IMR-90 (cell line): ENCODE measurements around the gene SDR9C7. TPM values are rescaled to one million over a fixed set of nuclear protein-coding genes. Genes with fewer than 3 reads are reported as not detected.

Experiments used
- ATAC-seq: fragments of 200-7000 bp; cut with Tn5 transposase; 2 replicates; pipeline ENCODE4 v1.9.1; 2020; ENCODE audit warnings: low read depth, mild to moderate bottlenecking, moderate library complexity
- BruUV-seq: library from RNA; stranded (reverse); fragments of 400-500 nt; replicated peaks from 2 replicates; lab custom pipeline; 2021; lab: Mats Ljungman, UMichigan
- CTCF ChIA-PET: fragments of 300-600 bp; formaldehyde crosslinking; extraction: SDS; loops from one replicate; lab custom pipeline; 2021; ENCODE audit warnings: antibody characterized with exemption; lab: Yijun Ruan, JAX
- POLR2A ChIA-PET: fragments of 300-600 bp; sonication (Branson Sonifier 250); formaldehyde crosslinking; loops from one replicate; lab custom pipeline; 2022; ENCODE audit warnings: antibody characterized with exemption; ENCODE audit not compliant: unreplicated experiment; lab: Charles Lee
- DNase-seq: peaks from one replicate; pipeline ENCODE4 v3.0.0; 2013
- H2AFZ ChIP-seq: replicated peaks from 2 replicates; pipeline ENCODE3; 2013; ENCODE audit warnings: low read length, mild to moderate bottlenecking; ENCODE audit not compliant: poor library complexity
- H2AK5ac ChIP-seq: 2 replicates; pipeline ENCODE4 v1.6.1; 2013; ENCODE audit warnings: low read depth, low read length, inconsistent platforms
- H2AK9ac ChIP-seq: replicated peaks from 2 replicates; pipeline ENCODE3; 2013; ENCODE audit warnings: mild to moderate bottlenecking, low read depth, low read length, moderate library complexity; ENCODE audit not compliant: poor library complexity
- H2BK120ac ChIP-seq: 2 replicates; pipeline ENCODE4 v1.6.1; 2013; ENCODE audit warnings: low read depth, low read length, inconsistent platforms
- H2BK15ac ChIP-seq: 3 replicates; pipeline ENCODE4 v1.6.1; 2013; ENCODE audit warnings: low read depth, low read length, inconsistent platforms
- H2BK20ac ChIP-seq: 2 replicates; pipeline ENCODE4 v1.6.1; 2013; ENCODE audit warnings: low read depth, mild to moderate bottlenecking, inconsistent platforms, low read length, moderate library complexity
- H2BK5ac ChIP-seq: 2 replicates; pipeline ENCODE4 v1.6.1; 2013; ENCODE audit warnings: mild to moderate bottlenecking, low read depth, low read length, inconsistent platforms; ENCODE audit not compliant: poor library complexity, severe bottlenecking
- H3K14ac ChIP-seq: replicated peaks from 2 replicates; pipeline ENCODE4 v1.6.1; 2013; ENCODE audit warnings: low read depth, low read length, inconsistent platforms
- H3K18ac ChIP-seq: 2 replicates; pipeline ENCODE4 v1.6.1; 2013; ENCODE audit warnings: low read depth, low read length, control low read depth
- H3K23ac ChIP-seq: 2 replicates; pipeline ENCODE4 v1.6.1; 2013; ENCODE audit warnings: low read depth, low read length, inconsistent platforms
- H3K27ac ChIP-seq: 2 replicates; pipeline ENCODE4 v1.5.1; 2013; ENCODE audit warnings: mild to moderate bottlenecking, control low read depth, low read length; ENCODE audit not compliant: insufficient read depth
- H3K27me3 ChIP-seq: 2 replicates; pipeline ENCODE4 v1.6.1; 2013; ENCODE audit warnings: low read length; ENCODE audit not compliant: control insufficient read depth, insufficient read depth
- H3K36me3 ChIP-seq: 2 replicates; pipeline ENCODE4 v1.6.1; 2013; ENCODE audit warnings: low read length, mixed read lengths; ENCODE audit not compliant: control insufficient read depth, insufficient read depth
- H3K4ac ChIP-seq: 2 replicates; pipeline ENCODE4 v1.6.1; 2013; ENCODE audit warnings: low read depth, low read length, inconsistent platforms
- H3K4me1 ChIP-seq: 2 replicates; pipeline ENCODE4 v1.6.1; 2013; ENCODE audit warnings: low read length, mixed read lengths; ENCODE audit not compliant: control insufficient read depth, insufficient read depth
- H3K4me2 ChIP-seq: 2 replicates; pipeline ENCODE4 v1.6.1; 2013; ENCODE audit warnings: low read depth, mild to moderate bottlenecking, control low read depth, low read length, moderate library complexity
- H3K4me3 ChIP-seq: 2 replicates; pipeline ENCODE4 v1.5.1; 2013; ENCODE audit warnings: low read depth, mild to moderate bottlenecking, control low read depth, low read length, moderate library complexity; ENCODE audit not compliant: insufficient read depth
- H3K56ac ChIP-seq: 2 replicates; pipeline ENCODE4 v1.6.1; 2013; ENCODE audit warnings: low read length, inconsistent platforms; ENCODE audit not compliant: insufficient read depth; ENCODE audit errors: extremely low read depth
- H3K79me1 ChIP-seq, 2 experiments: 2 replicates each; pipeline ENCODE4 v1.6.1; 2013; ENCODE audit warnings: low read length in 2 of 2, inconsistent platforms in 1 of 2, low read depth in 1 of 2
- H3K9ac ChIP-seq: 2 replicates; pipeline ENCODE4 v1.6.1; 2013; ENCODE audit warnings: low read depth, low read length, control low read depth
- H3K9me1 ChIP-seq: 2 replicates; pipeline ENCODE4 v1.6.1; 2013; ENCODE audit warnings: low read length, inconsistent platforms; ENCODE audit not compliant: insufficient read depth
- H3K9me3 ChIP-seq: 2 replicates; pipeline ENCODE4 v1.6.1; 2013; ENCODE audit warnings: low read length; ENCODE audit not compliant: control insufficient read depth, insufficient read depth
- H4K20me1 ChIP-seq: 2 replicates; pipeline ENCODE4 v1.6.1; 2013; ENCODE audit warnings: low read length, inconsistent platforms; ENCODE audit not compliant: insufficient read depth
- H4K5ac ChIP-seq: 2 replicates; pipeline ENCODE4 v1.6.1; 2013; ENCODE audit warnings: mild to moderate bottlenecking, low read depth, low read length, control low read depth
- H4K8ac ChIP-seq, 2 experiments: 2 replicates each; pipeline ENCODE4 v1.6.1; 2013; ENCODE audit warnings: low read depth in 2 of 2, low read length in 2 of 2, control low read depth in 1 of 2, inconsistent platforms in 1 of 2
- H4K91ac ChIP-seq: 2 replicates; pipeline ENCODE4 v1.6.1; 2013; ENCODE audit warnings: low read depth, low read length, inconsistent platforms; ENCODE audit not compliant: insufficient read depth
- BHLHE40 ChIP-seq: fragments of 150-350 bp; IDR thresholded peaks from 2 replicates; pipeline ENCODE4 v1.6.1; 2016; ENCODE audit warnings: mild to moderate bottlenecking, low read depth, low read length
- MAZ ChIP-seq: IDR thresholded peaks from 2 replicates; pipeline ENCODE4 v1.6.1; 2012; ENCODE audit warnings: low read depth, mild to moderate bottlenecking, low read length, improper control_type of control experiment, moderate library complexity, borderline replicate concordance
- RAD21 ChIP-seq: IDR thresholded peaks from 2 replicates; pipeline ENCODE4 v1.6.1; 2012; ENCODE audit warnings: low read length, improper control_type of control experiment
- WGBS, 2 experiments: methylation state at CpG; one replicate each; pipeline versions ENCODE4 v1.1.5 to v1.1.7; 2013; ENCODE audit warnings: missing lambda C conversion rate in 2 of 2; ENCODE audit not compliant: insufficient read length in 1 of 2; ENCODE audit errors: extremely low coverage in 2 of 2; 5-methylcytosine and 5-hydroxymethylcytosine counted together
- dilution Hi-C: fragments of 300-500 bp; cut with HindIII; formaldehyde crosslinking; loops from one replicate; pipeline ENCODE4 v1.14.3; 2018; ENCODE audit warnings: low sequenced_read_pairs; ENCODE audit not compliant: unreplicated experiment
- in situ Hi-C: fragments of 300-500 bp; cut with MboI; formaldehyde crosslinking; loops from 3 replicates; pipeline ENCODE4 v1.14.3; 2019; ENCODE audit warnings: low sequenced_read_pairs, inconsistent platforms, mixed read lengths
- intact Hi-C: fragments of 100-400 bp; cut with micrococcal nuclease; formaldehyde crosslinking; loops from 2 replicates; pipeline ENCODE4 v1.10.0; 2022
- polyA plus RNA-seq, 3 experiments: library from polyadenylated mRNA; depleted of rRNA; stranded (reverse); fragments of >200 nt; gene quantifications; 2 replicates each; pipeline ENCODE4 v1.2.3, GENCODE V29; 2012; ENCODE audit warnings: low replicate concordance in 1 of 3
- total RNA-seq: library from RNA; depleted of rRNA; stranded (reverse); fragments of >200 nt; gene quantifications from 2 replicates; pipeline ENCODE4 v1.2.3, GENCODE V29; 2012
- TF ChIP-seq, protein P1 (sequence below): fragments of 150-350 bp; IDR thresholded peaks from 2 replicates; pipeline ENCODE4 v1.6.1; 2016; ENCODE audit warnings: low read depth, mild to moderate bottlenecking, low read length, moderate library complexity, borderline replicate concordance
- TF ChIP-seq, protein P2 (sequence below): fragments of 150-350 bp; IDR thresholded peaks from 2 replicates; pipeline ENCODE4 v1.6.1; 2017; ENCODE audit warnings: mild to moderate bottlenecking, antibody characterized with exemption, low read length, low read depth

The SDR9C7 gene
- total and polyA plus RNA-seq, 2 of the 4 experiments (the other 2 are of a cell fraction) = not detected

GRCh38 chr12:56914724-56915123, 19.5 kb downstream of the SDR9C7 start:
- ATAC-seq (no peak), DNase-seq (no peak)
- no peaks in the 10 kb centered on the region for H3K4me1 ChIP-seq
- no peak overlapping the region for H2AK5ac ChIP-seq
- dilution Hi-C loops = no loop called here
- H3K79me1 ChIP-seq = no peaks in the 10 kb centered on the region
- intact Hi-C loops = no loop called here
- H3K9ac ChIP-seq = no peak overlapping the region
- no peaks in the 10 kb centered on the region for H3K9me1 ChIP-seq
- H4K20me1 ChIP-seq = no peaks in the 10 kb centered on the region
- CTCF ChIA-PET = no interaction called here
- no peak overlapping the region for H2AFZ ChIP-seq
- H2BK15ac ChIP-seq = no peak overlapping the region
- H3K23ac ChIP-seq = no peak overlapping the region
- no peaks in the 10 kb centered on the region for H3K9me3 ChIP-seq
- H2BK20ac ChIP-seq = no peak overlapping the region
- H4K8ac ChIP-seq = no peak overlapping the region
- BruUV-seq = no TSS peak
- no peak overlapping the region for H3K4me2 ChIP-seq
- no peak overlapping the region for H3K56ac ChIP-seq
- WGBS, 2 experiments = 79% methylated on average over 2 of the region's 3 CpGs; no CpG with 5 or more reads in 1 of the 2 experiments
- H4K91ac ChIP-seq = no peak overlapping the region
- POLR2A ChIA-PET = no interaction called here
- H3K27ac ChIP-seq = no peak overlapping the region
- H3K4ac ChIP-seq = no peak overlapping the region
- TF ChIP-seq BHLHE40 (no peak), RAD21 (no peak), MAZ (no peak)
- TF ChIP-seq, protein P1, sequence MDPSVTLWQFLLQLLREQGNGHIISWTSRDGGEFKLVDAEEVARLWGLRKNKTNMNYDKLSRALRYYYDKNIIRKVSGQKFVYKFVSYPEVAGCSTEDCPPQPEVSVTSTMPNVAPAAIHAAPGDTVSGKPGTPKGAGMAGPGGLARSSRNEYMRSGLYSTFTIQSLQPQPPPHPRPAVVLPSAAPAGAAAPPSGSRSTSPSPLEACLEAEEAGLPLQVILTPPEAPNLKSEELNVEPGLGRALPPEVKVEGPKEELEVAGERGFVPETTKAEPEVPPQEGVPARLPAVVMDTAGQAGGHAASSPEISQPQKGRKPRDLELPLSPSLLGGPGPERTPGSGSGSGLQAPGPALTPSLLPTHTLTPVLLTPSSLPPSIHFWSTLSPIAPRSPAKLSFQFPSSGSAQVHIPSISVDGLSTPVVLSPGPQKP = no peak
- TF ChIP-seq, protein P2, sequence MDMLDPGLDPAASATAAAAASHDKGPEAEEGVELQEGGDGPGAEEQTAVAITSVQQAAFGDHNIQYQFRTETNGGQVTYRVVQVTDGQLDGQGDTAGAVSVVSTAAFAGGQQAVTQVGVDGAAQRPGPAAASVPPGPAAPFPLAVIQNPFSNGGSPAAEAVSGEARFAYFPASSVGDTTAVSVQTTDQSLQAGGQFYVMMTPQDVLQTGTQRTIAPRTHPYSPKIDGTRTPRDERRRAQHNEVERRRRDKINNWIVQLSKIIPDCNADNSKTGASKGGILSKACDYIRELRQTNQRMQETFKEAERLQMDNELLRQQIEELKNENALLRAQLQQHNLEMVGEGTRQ = no peak
- H3K36me3 ChIP-seq = no peaks in the 10 kb centered on the region
- no peak overlapping the region for H4K5ac ChIP-seq
- H3K4me3 ChIP-seq = no peak overlapping the region
- H3K18ac ChIP-seq = no peak overlapping the region
- in situ Hi-C loops = no loop called here
- H2AK9ac ChIP-seq = no peak overlapping the region
- H2BK5ac ChIP-seq = no peak overlapping the region
- no peak overlapping the region for H2BK120ac ChIP-seq
- peaks cover 2% of the 10 kb centered on the region for H3K27me3 ChIP-seq
- H3K14ac ChIP-seq = no peak overlapping the region
